Measurements from ENCODE around the gene SLC51A.

DNA sequence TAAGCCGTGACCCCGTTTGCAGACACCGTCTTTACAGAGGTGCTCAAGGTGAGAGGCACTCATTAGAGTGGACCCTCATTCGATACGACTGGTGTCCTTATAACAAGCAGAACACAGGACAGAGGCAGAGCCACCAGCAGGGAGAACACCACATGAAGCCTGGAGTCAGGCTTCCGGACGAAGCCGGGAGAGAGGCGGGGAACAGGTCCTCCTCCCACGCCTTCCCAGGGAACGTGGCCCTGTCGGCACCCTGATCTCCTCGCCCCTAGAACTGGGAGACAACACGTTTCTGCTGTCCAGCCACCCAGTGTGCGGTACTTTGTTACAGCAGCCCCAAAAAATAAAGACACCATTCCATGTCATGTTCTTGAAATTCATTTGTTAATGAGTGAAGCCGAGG is 38.8 kb upstream of the SLC51A start:
- TF ChIP-seq, protein P1, sequence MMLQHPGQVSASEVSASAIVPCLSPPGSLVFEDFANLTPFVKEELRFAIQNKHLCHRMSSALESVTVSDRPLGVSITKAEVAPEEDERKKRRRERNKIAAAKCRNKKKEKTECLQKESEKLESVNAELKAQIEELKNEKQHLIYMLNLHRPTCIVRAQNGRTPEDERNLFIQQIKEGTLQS (CRISPR knock-in tag; conservative IDR thresholded peaks at IDR 0.05): no peak
- TF ChIP-seq, protein P2, sequence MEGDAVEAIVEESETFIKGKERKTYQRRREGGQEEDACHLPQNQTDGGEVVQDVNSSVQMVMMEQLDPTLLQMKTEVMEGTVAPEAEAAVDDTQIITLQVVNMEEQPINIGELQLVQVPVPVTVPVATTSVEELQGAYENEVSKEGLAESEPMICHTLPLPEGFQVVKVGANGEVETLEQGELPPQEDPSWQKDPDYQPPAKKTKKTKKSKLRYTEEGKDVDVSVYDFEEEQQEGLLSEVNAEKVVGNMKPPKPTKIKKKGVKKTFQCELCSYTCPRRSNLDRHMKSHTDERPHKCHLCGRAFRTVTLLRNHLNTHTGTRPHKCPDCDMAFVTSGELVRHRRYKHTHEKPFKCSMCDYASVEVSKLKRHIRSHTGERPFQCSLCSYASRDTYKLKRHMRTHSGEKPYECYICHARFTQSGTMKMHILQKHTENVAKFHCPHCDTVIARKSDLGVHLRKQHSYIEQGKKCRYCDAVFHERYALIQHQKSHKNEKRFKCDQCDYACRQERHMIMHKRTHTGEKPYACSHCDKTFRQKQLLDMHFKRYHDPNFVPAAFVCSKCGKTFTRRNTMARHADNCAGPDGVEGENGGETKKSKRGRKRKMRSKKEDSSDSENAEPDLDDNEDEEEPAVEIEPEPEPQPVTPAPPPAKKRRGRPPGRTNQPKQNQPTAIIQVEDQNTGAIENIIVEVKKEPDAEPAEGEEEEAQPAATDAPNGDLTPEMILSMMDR (IDR thresholded peaks at IDR 0.05): no peak
- TF ChIP-seq ZNF219 (CRISPR knock-in tag; IDR thresholded peaks at IDR 0.05; ENCODE audit: borderline replicate concordance) (no peak), ELF4 (CRISPR knock-in tag; IDR thresholded peaks at IDR 0.05; ENCODE audit: low read depth) (no peak), ESRRA (CRISPR knock-in tag; IDR thresholded peaks at IDR 0.05; ENCODE audit: borderline replicate concordance) (no peak), NR2C2 (CRISPR knock-in tag; IDR thresholded peaks at IDR 0.05) (no peak), CREB1 (CRISPR knock-in tag; IDR thresholded peaks at IDR 0.05) (no peak)
- TF ChIP-seq, protein P3, sequence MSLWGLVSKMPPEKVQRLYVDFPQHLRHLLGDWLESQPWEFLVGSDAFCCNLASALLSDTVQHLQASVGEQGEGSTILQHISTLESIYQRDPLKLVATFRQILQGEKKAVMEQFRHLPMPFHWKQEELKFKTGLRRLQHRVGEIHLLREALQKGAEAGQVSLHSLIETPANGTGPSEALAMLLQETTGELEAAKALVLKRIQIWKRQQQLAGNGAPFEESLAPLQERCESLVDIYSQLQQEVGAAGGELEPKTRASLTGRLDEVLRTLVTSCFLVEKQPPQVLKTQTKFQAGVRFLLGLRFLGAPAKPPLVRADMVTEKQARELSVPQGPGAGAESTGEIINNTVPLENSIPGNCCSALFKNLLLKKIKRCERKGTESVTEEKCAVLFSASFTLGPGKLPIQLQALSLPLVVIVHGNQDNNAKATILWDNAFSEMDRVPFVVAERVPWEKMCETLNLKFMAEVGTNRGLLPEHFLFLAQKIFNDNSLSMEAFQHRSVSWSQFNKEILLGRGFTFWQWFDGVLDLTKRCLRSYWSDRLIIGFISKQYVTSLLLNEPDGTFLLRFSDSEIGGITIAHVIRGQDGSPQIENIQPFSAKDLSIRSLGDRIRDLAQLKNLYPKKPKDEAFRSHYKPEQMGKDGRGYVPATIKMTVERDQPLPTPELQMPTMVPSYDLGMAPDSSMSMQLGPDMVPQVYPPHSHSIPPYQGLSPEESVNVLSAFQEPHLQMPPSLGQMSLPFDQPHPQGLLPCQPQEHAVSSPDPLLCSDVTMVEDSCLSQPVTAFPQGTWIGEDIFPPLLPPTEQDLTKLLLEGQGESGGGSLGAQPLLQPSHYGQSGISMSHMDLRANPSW (CRISPR knock-in tag; conservative IDR thresholded peaks at IDR 0.05; ENCODE audit: low read depth): no peak
- TF ChIP-seq, protein P4, sequence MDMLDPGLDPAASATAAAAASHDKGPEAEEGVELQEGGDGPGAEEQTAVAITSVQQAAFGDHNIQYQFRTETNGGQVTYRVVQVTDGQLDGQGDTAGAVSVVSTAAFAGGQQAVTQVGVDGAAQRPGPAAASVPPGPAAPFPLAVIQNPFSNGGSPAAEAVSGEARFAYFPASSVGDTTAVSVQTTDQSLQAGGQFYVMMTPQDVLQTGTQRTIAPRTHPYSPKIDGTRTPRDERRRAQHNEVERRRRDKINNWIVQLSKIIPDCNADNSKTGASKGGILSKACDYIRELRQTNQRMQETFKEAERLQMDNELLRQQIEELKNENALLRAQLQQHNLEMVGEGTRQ (CRISPR knock-in tag; IDR thresholded peaks at IDR 0.05): no peak
